ENCODE data around the gene AHSG. TPM values are rescaled to one million over a fixed set of nuclear protein-coding genes. Genes with fewer than 3 reads are reported as not detected.

AHSG gene
- total RNA-seq, 2 donors from 2014 or later: not detected

DNA sequence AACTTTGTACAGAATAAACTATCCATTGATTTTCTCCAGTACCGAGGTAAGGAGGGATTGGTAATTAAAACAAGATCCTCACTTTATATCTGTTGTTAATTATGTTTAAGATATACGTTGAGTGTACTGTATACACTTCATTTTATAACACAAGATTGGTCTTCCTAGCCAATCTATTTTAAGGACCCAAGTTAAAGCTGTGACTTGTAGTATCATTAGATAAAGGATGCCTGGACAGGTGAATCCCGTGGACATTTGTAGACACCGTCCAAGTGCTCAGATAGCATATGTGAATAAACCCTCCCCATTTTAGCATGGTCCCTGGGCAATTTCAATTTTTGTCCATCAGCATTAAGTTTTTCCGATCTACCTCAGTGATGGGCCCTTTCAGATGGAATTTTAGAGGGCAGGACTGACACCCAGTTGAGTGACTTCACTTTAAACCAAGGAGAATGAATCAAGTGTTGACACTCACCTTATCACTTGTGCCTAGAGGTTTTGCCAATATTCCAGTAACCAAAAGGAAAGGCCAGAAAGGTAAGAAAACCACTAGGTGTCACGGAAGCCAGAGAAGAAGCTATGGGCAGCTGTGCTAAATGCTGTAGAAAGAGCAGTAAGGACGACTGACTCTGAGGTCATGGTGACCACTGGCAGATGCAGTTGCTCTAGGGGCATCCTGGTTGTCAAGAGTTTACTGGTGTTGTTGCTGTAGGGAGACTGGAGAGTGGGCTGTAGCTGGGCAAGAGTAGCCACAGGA, 9.2 kb downstream of the AHSG start:
- no peaks in the 10 kb centered on the region for H3K27me3 ChIP-seq
- peaks cover 0 to 4% of the 10 kb centered on the region in 2 donors for H3K4me1 ChIP-seq
- no peak overlapping the region for H3K27ac ChIP-seq
- TF ChIP-seq, protein P1, sequence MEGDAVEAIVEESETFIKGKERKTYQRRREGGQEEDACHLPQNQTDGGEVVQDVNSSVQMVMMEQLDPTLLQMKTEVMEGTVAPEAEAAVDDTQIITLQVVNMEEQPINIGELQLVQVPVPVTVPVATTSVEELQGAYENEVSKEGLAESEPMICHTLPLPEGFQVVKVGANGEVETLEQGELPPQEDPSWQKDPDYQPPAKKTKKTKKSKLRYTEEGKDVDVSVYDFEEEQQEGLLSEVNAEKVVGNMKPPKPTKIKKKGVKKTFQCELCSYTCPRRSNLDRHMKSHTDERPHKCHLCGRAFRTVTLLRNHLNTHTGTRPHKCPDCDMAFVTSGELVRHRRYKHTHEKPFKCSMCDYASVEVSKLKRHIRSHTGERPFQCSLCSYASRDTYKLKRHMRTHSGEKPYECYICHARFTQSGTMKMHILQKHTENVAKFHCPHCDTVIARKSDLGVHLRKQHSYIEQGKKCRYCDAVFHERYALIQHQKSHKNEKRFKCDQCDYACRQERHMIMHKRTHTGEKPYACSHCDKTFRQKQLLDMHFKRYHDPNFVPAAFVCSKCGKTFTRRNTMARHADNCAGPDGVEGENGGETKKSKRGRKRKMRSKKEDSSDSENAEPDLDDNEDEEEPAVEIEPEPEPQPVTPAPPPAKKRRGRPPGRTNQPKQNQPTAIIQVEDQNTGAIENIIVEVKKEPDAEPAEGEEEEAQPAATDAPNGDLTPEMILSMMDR (IDR thresholded peaks at IDR 0.05): no peak
- H3K4me3 ChIP-seq: no peak overlapping the region
- DNase-seq (ENCODE audit: low spot score): no peak
- no peaks in the 10 kb centered on the region for H3K36me3 ChIP-seq
- no peaks in the 10 kb centered on the region for H3K9me3 ChIP-seq

DNA sequence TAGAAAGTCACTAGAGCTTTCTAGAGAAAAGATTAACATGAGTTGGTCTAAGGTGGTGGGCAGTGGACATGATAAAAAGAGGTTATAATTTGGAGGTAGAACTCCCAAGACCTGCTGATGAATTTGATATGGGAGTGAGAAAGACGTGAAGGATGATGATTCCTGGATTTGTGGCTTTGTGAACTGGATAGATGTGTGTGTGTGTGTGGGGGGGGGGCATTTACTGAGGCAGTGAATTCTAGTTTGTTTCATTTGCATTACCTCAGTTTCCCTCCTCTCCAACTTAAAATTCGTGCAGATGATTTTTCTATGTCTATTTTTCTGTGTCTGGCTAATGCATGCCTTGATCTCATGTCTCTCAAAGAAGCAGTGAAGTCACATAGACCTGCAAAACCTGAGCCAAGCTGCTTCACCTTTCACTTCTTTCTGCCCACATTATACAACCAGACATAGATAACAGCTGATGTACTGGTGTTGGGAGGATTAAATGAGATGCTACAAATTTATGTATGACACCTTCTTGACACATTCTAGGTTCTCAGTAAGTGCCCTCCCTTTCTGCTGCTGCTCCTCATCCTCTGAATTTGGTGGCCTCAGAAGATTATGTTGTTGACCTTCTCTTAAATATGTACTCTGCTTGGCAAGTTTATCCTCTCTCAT, 9.9 kb downstream of the AHSG start:
- Histone ChIP-seq H3K27me3 (no peaks in the 10 kb centered on the region), H3K4me1 (no peaks in the 10 kb centered on the region), H3K27ac (no peak overlapping the region), H3K36me3 (no peaks in the 10 kb centered on the region), H3K4me3 (no peak overlapping the region), H3K9me3 (no peaks in the 10 kb centered on the region)
- TF ChIP-seq, protein P1 (IDR thresholded peaks at IDR 0.05): no peak
- DNase-seq (ENCODE audit: low spot score): no peak

DNA sequence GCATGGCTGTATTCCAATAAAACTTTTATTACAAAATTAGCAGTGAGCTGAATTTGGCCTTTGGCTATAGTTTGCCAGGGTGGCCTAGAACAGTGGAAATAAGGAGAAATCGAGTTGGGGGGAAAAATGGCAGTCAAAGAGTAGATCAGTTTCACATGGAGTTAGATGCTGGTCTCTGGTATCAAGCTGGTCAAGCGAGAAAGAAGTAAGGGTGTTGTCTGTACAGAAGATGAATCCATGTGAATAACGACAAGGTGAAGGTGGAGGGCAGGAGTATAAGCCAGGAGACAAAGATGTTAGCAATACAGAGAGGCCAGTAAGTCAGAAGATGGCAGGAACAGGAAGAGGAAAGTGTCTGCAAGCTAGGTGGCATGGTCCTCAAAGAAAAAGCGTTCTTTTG, 11.7 kb downstream of the AHSG start:
- no peaks in the 10 kb centered on the region for H3K36me3 ChIP-seq
- TF ChIP-seq, protein P1 (IDR thresholded peaks at IDR 0.05): no peak
- no peaks in the 10 kb centered on the region for H3K4me1 ChIP-seq
- DNase-seq (ENCODE audit: low spot score): no peak
- H3K9me3 ChIP-seq: no peaks in the 10 kb centered on the region
- H3K27ac ChIP-seq: no peak overlapping the region
- no peak overlapping the region for H3K4me3 ChIP-seq
- no peaks in the 10 kb centered on the region for H3K27me3 ChIP-seq

DNA sequence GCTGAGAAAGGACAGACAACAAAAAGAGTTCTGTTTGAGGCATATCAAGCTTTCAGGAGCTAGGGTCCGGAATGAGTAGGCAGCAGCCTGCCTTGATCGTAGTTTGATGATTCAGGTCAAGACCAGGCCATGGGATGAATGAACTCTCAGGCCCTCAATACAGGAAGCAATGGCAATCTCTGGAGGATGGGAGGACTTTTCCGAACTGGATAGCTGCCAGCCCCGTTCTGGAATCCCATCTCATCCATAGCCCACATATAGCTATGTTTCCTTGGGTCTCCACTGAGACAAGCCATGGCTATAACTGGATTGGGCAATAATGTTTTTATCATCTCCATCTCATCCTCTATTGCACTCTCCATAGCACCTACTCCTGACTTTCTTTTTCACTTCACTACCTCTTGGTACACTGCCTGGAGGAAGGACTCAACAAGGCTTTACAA, 12.8 kb downstream of the AHSG start:
- H3K36me3 ChIP-seq: no peaks in the 10 kb centered on the region
- no peak for DNase-seq (ENCODE audit: low spot score)
- TF ChIP-seq, protein P1 (IDR thresholded peaks at IDR 0.05): no peak
- H3K27ac ChIP-seq: no peak overlapping the region
- no peaks in the 10 kb centered on the region for H3K9me3 ChIP-seq
- H3K4me3 ChIP-seq: no peak overlapping the region
- H3K27me3 ChIP-seq: no peaks in the 10 kb centered on the region
- H3K4me1 ChIP-seq: no peaks in the 10 kb centered on the region

DNA sequence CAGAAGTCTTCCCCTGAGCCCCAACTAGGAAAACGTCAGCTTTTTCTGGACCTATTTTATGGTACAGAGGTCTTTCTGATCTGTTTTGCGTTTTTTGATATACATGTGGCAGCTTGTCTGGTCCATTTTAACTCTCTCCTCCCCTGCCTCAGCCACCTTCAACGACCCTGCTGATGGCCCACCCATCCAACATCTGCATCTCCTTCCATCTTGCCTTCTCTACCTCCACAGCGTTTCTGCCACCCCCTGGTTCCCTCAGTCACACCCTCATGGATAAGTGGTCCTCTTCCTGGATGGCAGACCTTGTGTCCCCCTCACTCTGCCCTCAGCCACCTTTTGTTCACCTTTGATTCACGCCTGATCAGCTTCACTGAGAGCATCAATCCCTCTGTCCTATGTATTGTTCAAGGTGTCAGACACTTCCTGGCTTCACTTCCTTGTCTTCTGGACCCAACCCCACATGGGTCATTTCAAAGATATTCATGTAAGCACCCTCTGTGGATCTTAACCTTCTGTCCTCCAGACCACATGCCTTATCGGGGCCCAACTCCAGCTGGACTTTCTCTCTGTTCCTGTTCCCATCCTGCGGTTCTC, 13.5 kb downstream of the AHSG start:
- H3K4me1 ChIP-seq: no peaks in the 10 kb centered on the region
- H3K4me3 ChIP-seq: no peak overlapping the region
- TF ChIP-seq, protein P1 (IDR thresholded peaks at IDR 0.05): no peak
- no peaks in the 10 kb centered on the region for H3K27me3 ChIP-seq
- DNase-seq (ENCODE audit: low spot score): no peak
- no peaks in the 10 kb centered on the region for H3K36me3 ChIP-seq
- H3K27ac ChIP-seq: no peak overlapping the region
- H3K9me3 ChIP-seq: no peaks in the 10 kb centered on the region
